ENCODE measurements around the gene MAP7D1. TPM values are rescaled to one million over a fixed set of nuclear protein-coding genes. Genes with fewer than 3 reads are reported as not detected.

Gene MAP7D1
- total RNA-seq, 1 donor, result 142 TPM

GRCh38 chr1:36134505-36135329 is 21.2 kb upstream of the MAP7D1 start:
- peak; percentile 80 for TF ChIP-seq CTCF (IDR thresholded peaks at IDR 0.05; ENCODE audit: insufficient read depth, low read depth, low read length)
- peak; percentile 67 for DNase-seq (ENCODE audit: low read depth)
- H3K4me3 ChIP-seq (ENCODE audit: low read depth, low read length), result no peak overlapping the region

GRCh38 chr1:36135330-36135667 is 20.7 kb upstream of the MAP7D1 start:
- no peak for TF ChIP-seq CTCF (IDR thresholded peaks at IDR 0.05; ENCODE audit: insufficient read depth, low read depth, low read length)
- no peak for DNase-seq (ENCODE audit: low read depth)
- H3K4me3 ChIP-seq (ENCODE audit: low read depth, low read length), result no peak overlapping the region

GRCh38 chr1:36135796-36136195 is 20.2 kb upstream of the MAP7D1 start:
- no peak overlapping the region for H3K4me3 ChIP-seq (ENCODE audit: low read depth, low read length)
- no peak for TF ChIP-seq CTCF (IDR thresholded peaks at IDR 0.05; ENCODE audit: insufficient read depth, low read depth, low read length)
- DNase-seq (ENCODE audit: low read depth), result no peak

GRCh38 chr1:36136535-36136934 is 19.4 kb upstream of the MAP7D1 start:
- peak; percentile 50 for DNase-seq (ENCODE audit: low read depth)
- TF ChIP-seq CTCF (IDR thresholded peaks at IDR 0.05; ENCODE audit: insufficient read depth, low read depth, low read length), result no peak
- H3K4me3 ChIP-seq (ENCODE audit: low read depth, low read length), result no peak overlapping the region

- no peak for TF ChIP-seq CTCF (IDR thresholded peaks at IDR 0.05; ENCODE audit: insufficient read depth, low read depth, low read length)
- no peak for DNase-seq (ENCODE audit: low read depth)
- H3K4me3 ChIP-seq (ENCODE audit: low read depth, low read length), result no peak overlapping the region
Observed at GRCh38 chr1:36137226-36137625, 18.7 kb upstream of the MAP7D1 start.

GRCh38 chr1:36137776-36138175 is 18.2 kb upstream of the MAP7D1 start:
- H3K4me3 ChIP-seq (ENCODE audit: low read depth, low read length), result no peak overlapping the region
- no peak for TF ChIP-seq CTCF (IDR thresholded peaks at IDR 0.05; ENCODE audit: insufficient read depth, low read depth, low read length)
- no peak for DNase-seq (ENCODE audit: low read depth)

GRCh38 chr1:36139521-36139920 is 16.4 kb upstream of the MAP7D1 start:
- no peak for DNase-seq (ENCODE audit: low read depth)
- no peak for TF ChIP-seq CTCF (IDR thresholded peaks at IDR 0.05; ENCODE audit: insufficient read depth, low read depth, low read length)
- no peak overlapping the region for H3K4me3 ChIP-seq (ENCODE audit: low read depth, low read length)

Measured in fibroblast of villous mesenchyme (primary cell).